ENCODE measurements around the gene TAGLN2.

DNA sequence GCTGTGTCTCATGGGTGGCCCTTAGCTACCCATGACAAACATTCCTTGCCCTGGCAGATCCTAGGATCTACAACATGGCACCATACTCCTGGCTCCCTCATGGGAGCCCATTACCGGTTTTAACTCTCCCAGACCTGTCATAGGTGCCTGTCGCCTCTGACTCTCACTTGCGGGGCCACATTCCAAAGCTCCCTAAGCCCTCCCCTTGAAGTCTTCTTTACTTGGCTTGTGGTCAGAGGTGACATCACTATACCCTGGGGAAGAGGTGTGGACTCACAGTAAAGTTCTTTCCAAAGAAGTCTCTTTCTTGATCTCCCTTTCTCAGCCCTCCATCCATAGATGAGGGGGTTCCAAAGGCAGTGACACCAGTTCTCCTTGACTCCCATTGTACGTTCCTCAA is 34.1 kb upstream of the TAGLN2 start:
- no peak for TF ChIP-seq CTCF (IDR thresholded peaks at IDR 0.05)
- no peak for TF ChIP-seq EZH2phosphoT487 (IDR thresholded peaks at IDR 0.05)
